GM12801 (cell line): Measurements from ENCODE around the gene CUBN.

ENCODE experiments used
- TF ChIP-seq, protein P1 (sequence below): IDR thresholded peaks from one replicate; pipeline ENCODE4 v1.5.1; 2011; ENCODE audit warnings: control low read depth; ENCODE audit not compliant: insufficient read length; ENCODE audit errors: extremely low read depth

CUBN gene

DNA sequence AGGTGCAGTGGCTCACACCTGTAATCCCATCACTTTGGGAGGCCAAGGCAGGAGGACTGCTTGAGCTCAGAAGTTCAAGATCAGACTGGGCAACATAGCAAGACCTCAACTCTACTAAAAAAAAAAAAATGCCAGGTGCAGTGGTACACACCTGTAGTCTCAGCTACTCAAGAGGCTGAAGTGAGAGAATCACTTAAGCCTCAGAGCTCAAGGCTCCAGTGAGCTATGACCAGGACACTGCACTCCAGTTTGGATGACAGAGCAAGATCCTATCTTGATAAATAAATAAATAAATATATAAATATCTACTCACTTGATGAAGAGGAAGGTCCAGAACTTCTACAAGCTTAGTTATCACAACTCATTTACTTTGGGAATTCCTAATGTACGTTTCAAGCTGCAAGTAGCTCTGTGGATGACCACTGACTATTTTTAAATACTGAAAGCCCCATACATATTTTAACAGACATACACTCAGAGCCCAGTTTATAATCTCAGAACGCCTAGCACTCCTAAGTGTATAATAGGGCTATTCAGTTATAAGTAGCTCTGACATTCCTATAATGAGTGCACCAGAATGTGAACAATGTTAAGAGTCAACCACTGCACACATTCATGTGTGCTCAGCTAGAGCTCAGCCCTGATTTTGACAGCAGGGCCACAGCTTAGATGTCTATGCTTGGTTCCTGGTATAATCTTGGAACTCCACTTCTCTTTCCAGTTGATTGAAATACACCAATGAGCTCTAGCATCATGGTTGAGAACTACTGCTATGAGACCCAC is 119.1 kb downstream of the CUBN start:
- TF ChIP-seq, protein P1, sequence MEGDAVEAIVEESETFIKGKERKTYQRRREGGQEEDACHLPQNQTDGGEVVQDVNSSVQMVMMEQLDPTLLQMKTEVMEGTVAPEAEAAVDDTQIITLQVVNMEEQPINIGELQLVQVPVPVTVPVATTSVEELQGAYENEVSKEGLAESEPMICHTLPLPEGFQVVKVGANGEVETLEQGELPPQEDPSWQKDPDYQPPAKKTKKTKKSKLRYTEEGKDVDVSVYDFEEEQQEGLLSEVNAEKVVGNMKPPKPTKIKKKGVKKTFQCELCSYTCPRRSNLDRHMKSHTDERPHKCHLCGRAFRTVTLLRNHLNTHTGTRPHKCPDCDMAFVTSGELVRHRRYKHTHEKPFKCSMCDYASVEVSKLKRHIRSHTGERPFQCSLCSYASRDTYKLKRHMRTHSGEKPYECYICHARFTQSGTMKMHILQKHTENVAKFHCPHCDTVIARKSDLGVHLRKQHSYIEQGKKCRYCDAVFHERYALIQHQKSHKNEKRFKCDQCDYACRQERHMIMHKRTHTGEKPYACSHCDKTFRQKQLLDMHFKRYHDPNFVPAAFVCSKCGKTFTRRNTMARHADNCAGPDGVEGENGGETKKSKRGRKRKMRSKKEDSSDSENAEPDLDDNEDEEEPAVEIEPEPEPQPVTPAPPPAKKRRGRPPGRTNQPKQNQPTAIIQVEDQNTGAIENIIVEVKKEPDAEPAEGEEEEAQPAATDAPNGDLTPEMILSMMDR = no peak

DNA sequence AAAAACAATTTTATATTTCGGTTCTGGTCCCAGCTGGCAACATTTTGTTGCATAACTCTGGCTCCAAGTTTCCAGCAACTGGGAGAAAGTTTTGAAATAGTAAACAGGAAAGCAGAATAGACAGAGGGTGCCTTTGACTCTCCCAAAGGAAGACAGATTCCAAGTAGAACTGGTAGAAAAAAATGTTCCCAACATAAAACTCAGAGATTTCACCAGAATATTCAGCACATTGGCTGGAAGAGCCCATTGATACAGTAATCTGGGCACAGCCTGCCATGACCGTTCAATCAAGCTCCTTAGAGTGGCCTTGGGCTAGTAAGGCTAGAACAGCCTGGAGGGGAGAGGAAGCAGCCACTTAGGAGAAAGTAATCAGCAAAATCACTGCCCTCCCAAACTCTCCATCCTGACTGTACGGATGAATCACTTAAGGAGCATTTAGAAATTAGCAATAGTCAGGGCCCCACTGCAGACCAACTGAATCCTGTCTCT is 120.4 kb downstream of the CUBN start:
- TF ChIP-seq, protein P1 = no peak

DNA sequence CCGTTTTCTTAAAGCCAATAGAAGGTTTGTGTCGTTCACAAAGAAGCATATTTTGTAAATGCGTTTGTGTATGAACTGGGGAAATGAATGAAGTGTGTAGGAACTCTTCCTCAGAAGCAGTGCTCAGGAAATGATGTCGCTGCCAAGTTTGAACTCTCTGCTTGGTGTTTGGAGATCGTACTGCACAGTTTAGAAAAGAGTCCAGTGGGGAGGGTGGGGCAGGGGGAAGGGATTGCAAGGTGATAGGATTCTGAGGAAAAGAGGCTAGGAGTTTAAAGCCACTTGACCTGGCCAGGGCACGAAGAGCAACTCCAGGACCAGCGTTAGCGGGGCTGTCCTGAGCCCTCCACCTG is 122.2 kb downstream of the CUBN start:
- TF ChIP-seq, protein P1 = no peak

DNA sequence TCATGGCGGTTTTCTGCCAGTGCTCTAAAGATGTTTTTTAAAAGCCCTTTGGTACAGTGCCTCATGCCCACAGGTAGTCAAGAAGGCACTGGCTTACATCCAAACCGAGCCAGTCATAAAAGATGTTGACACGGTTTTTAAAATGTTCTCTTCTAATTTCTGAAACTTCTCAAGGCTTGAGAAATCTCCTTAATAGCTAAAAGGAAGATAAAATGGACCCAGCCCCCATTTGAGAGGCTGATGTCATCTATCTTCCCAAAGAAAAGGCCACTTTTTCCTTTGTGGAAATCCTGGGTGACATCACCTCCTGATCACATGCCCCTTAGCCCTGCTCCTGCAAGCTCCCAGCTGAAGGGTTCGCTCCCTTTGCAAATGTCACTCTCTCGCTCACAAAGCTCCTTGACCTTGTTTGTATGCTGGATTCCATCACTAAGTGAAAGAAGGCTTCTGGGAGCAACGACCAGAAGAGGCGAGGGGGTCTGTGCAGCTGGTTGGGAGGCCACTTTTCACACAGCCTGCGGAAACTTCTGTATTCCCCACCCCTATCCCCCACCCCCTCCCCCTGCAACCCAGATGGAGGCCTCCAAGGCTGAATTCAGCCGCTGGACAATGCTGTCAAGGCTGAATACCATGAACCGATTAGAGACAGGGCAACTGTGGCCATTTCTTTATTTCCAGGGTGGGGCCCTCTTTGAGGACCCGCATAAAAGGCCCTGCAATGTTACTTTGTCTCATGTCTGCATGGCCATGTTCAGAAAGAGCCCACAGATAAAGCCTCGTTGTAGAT is 122.8 kb downstream of the CUBN start:
- TF ChIP-seq, protein P1 = no peak

DNA sequence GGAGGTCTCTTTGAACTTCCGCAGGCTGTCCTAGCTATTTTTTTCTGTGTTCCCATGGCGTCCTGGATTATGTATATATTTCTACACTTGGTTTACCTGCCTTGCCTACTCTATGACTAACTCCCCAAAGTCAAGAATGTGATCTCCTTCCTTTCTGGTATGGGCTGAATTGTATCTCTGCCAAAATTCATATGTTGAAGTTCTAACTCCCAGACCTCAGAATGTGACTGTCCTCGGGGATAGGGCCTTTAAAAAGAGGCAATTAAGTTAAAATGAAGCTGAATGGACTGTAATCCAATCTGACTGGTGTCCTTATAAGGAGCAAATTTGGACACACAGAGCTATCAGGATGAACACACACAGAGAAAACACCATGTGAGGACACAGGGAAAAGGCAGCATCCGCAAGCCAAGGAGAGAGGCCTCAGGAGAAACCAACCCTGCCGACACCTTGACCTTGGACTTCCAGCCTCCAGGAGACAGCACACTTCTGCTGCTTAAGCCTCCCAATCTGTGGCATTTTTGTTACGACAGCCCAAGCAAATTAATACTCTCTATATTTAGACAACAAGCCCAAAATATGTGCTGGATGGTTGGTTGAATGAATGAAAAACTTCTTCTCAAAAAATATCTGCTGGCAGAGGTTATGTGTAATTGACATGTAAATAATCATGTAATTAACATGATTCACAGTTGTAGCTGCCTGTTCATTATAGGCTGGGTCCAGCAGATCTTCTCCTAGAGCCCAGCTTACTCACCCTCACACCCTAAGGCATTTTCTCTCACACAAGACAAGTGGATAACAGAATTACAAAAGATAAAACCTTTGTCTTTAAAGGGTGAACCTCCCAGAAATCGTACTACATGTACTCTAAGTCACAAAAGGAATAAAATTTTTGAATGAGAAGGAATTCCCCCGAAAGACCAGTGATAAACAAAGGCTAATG is 123.7 kb downstream of the CUBN start:
- TF ChIP-seq, protein P1 = no peak

DNA sequence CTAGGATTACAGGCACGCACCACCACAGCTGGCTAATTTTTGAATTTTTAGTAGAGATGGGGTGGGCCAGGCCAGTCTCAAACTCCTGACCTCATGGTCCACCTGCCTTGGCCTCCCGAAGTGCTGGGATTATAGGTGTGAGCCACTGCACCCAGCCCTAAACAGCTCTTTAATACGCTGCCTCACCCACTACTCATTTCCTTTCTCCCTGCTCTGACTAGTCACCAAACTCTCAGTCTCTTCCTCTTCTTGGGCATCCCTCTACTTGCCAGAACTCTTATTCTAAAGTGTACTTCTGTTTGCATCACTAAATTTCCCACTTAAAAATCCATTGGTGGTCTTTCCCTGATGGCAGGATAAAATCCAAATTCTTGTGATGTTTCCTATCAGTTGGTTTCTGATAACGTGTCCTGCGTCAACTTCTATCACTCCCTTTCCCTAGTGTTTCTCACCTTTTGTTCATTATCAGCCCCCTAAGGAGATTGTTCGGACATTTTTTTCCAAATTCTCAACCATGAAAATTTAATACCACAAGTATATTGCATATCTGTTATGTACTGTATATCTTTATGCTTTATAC is 124.7 kb downstream of the CUBN start:
- TF ChIP-seq, protein P1 = no peak
